Activated CD4-positive, CD25-positive, alpha-beta regulatory T cell treated with anti-CD3 and anti-CD28 coated beads, Interleukin-2, amount 50 U/mL, for 72 hours (primary cell): Measurements from ENCODE around the gene ZNF683.
"Not testable (repeated sequence)": the region's sequence is repeated elsewhere in the genome, so short reads cannot be mapped to it uniquely, and the experiment has no call there.

ENCODE experiments used
- DNase-seq: peaks from one replicate; pipeline ENCODE4 v3.0.0; 2021

ZNF683 gene

DNA sequence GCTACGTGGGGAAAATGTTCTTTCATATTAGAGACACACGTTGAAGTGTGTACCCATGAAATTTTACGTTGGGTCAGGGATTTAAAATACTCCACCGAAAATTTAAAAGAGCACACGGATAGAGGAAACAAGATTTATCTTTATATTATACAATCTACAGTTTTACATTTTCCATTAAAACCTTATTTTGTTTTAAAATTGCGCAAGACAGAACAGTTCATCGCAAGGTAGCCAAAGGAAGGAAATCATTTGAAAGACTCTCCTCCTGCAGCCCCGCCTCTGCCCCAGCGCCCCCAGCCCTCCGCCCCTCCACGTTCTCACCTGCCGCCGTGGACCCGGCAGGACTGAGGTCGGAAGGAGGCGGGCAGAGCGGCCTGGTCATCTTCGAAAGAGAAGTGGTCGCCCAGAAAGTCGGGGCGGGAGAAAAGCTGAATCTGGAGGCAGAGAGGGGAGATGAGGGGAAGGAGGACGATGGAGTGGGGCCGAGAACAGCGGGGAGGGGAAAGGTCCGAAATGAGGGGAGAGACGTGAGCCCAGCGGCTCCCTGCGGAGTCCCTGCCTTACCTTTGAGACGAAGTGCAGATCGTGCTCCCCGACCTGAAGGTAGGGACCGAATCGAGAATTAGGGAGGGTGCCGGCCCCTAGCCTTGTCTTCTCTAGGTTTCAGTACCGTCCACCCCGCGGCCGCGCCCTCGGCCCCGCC is 36.6 kb downstream of the ZNF683 start:
- DNase-seq = no peak

GRCh38 chr1:26333312-26333711 is 39.2 kb downstream of the ZNF683 start:
- not testable (repeated sequence) for DNase-seq

DNA sequence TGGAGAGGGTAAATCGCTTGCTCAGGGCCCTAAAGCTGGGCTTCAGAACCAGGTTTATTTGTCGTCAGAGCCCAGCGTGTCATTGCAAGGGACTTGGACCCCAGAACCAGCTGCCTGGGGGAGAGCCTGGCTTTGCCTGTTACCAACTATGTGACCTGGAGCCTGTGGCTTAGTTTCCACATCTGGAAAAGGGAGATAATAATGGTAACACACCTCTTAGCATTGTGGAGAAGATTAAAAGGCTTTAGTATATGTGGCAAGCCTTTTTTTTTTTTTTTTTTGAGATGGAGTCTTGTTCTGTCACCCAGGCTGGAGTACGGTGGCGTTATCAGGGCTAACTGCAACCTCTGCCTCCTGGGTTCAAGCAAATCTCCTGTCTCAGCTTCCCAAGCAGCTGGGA is 42.3 kb downstream of the ZNF683 start:
- DNase-seq = no peak

- DNase-seq = not testable (repeated sequence)
Observed at GRCh38 chr1:26329380-26329779, 43.2 kb downstream of the ZNF683 start.

DNA sequence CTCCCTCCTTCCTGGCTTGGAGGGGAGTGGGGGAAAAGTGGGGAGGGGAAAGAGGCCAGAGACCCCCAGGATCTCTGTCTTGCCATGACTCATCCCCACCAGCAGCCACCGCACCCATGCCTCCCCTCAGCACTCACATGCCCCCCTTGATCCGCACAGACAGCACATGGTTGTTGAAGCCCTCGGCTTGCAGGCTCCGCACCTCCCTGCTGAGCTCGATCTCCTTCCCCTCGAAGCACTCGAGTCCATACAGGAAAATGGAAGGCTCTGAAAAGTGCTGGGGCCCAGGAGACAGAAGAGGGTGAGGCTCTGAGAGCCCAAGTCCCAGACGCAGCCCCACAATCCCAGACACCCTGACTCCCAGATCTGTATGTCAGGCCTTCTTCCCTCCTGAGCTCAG is 44.0 kb downstream of the ZNF683 start:
- DNase-seq = no peak

GRCh38 chr1:26327956-26328362 is 44.6 kb downstream of the ZNF683 start:
- no peak for DNase-seq

DNA sequence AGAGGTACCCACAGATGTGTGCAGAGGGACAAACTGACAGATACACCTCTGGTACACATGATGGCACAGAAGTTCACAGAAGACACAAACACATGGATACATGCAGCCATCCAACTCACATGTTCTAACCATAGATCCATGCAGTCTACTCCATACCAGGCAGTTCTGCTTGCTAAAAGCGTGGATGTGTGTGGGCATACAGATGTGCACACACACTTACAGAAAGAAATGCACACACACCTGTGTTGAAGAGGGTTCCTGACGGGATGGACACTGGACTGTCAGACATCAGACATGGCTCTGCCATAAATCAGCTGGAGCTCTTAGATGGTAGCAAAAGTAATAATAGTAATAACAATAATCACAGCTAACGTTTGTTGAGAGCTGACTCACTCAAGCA is 48.0 kb downstream of the ZNF683 start:
- DNase-seq = no peak

DNA sequence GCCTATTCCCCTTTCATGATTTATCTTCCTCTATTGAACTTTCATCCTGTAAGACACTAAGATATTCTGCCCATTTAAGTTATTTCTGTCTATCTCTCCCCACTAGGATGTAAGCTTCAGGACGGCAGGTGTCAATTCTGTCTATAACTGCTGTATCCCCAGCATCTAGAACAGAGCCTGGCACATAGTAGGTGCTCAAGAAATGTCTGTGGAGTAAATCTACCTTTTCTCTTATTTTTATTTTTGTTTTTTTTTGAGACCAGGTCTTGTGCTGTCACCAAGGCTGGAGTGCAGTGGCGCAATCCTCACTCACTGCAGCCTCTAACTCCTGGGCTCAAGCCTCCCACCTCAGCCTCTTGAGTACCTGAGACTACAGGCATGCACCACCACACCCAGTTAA is 49.2 kb downstream of the ZNF683 start:
- no peak for DNase-seq

- DNase-seq = no peak
Observed at GRCh38 chr1:26322042-26322331, 50.6 kb downstream of the ZNF683 start.

DNA sequence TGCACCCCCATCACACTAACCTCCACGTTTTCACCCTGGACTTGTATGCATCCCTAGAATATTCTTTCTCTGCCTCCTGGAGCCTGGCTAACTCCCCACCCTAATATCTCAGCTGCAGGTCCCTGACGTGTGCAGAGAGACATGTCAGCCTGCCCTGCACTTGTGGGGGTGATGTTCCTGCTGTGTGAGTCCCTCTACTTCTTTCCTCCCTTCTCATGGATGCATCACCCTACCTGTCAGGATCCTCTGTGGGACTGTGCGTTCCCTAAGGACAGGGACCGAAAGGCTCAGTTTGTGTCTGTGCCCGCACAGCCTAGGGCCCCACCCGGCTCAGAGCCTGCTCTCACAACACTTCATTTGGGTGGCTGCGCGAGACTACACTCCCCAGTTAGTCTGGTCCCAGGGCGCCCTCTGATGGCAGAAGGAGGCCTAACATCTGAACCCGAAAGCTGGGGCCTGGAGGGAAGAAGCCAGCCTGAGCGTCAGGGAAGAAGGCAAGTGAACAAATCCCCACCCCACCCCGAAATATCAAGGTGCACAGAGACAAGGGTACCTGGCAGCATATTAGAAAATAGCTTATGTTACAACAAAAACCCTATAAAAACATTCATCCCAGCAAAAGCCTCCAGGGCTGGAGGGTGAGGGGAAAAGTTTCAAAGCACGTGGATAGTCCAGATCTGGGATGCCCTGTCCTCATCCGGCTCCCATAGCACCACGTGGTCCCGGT is 51.1 kb downstream of the ZNF683 start:
- DNase-seq = peak; percentile 96

DNA sequence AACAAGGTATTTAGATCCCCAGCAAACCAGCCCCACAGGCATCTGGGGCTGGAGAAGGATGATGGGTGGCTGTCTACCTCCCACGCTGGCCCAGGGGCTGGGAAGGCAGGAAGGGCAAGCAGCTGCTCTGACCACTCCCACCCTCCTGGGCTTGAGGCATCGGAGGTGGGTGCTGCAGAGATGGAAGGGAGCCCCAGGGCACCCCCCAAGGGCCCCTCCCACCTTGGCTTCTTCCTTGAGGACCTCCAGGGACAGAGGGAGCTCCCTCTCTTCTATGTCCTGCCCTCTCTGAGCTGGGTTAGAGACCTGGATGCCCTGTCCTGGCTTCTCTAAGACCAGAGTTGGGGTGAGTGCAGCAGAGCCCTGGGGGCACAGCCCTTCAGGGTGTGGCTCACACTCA is 51.7 kb downstream of the ZNF683 start:
- peak; percentile 31 for DNase-seq

- peak; percentile 57 for DNase-seq
Observed at GRCh38 chr1:26318338-26319064, 54.0 kb downstream of the ZNF683 start.

- DNase-seq = peak; percentile 47
Observed at GRCh38 chr1:26317612-26318337, 54.8 kb downstream of the ZNF683 start, which contains the start of gene CD52. Gene CD52, plus strand, starts transcription at chr1:26317958. Its CDS starts 60 bp downstream, at chr1:26318018.

DNA sequence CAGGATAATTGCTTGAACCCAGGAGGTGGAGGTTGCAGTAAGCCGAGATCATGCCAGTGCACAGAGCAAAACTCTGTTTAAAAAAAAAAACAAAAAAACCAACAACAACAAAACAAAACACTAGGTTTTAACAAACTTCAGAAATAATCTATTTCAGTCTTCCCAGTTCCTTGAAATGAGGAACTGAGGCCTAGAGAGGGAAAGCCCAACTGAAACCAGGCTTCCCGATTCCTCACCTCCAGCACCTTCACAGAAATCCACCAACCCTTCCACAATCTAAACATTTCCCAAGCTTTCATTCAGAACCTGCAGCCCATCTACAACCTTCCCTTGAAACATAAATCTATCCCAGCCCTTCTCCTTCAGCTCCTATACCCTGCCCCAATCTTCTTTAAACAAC is 55.4 kb downstream of the ZNF683 start:
- no peak for DNase-seq

GRCh38 chr1:26315874-26316850 is 56.4 kb downstream of the ZNF683 start:
- DNase-seq = no peak

DNA sequence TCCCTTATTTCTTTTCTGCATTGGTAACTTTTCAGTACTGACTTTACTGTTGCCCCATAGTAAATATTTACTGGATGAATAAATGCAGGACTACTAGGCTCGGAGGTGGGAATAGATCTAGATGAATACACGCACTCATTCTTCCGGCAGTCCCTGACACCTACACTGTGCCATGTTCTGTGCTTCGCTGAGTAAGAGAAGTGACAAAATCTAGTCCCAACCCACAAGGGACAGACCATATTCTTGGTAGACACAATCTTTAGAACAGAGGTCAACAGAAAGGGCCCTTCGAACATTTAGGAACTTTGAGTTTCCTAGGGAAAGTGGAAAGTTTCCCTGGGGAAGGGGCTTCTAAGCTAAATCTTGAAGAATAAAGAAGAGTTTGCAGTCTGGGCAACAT is 58.0 kb downstream of the ZNF683 start:
- no peak for DNase-seq
